IMR-90 (cell line): ENCODE results near the gene VTCN1. TPM values are rescaled to one million over a fixed set of nuclear protein-coding genes. Genes with fewer than 3 reads are reported as not detected.

ENCODE experiments used
- ATAC-seq: fragments of 200-7000 bp; cut with Tn5 transposase; 2 replicates; pipeline ENCODE4 v1.9.1; 2020; ENCODE audit warnings: low read depth, mild to moderate bottlenecking, moderate library complexity
- BruUV-seq: library from RNA; stranded (reverse); fragments of 400-500 nt; replicated peaks from 2 replicates; lab custom pipeline; 2021; lab: Mats Ljungman, UMichigan
- CTCF ChIA-PET: fragments of 300-600 bp; formaldehyde crosslinking; extraction: SDS; loops from one replicate; lab custom pipeline; 2021; ENCODE audit warnings: antibody characterized with exemption; lab: Yijun Ruan, JAX
- POLR2A ChIA-PET: fragments of 300-600 bp; sonication (Branson Sonifier 250); formaldehyde crosslinking; loops from one replicate; lab custom pipeline; 2022; ENCODE audit warnings: antibody characterized with exemption; ENCODE audit not compliant: unreplicated experiment; lab: Charles Lee
- DNase-seq: peaks from one replicate; pipeline ENCODE4 v3.0.0; 2013
- H2AFZ ChIP-seq: replicated peaks from 2 replicates; pipeline ENCODE3; 2013; ENCODE audit warnings: low read length, mild to moderate bottlenecking; ENCODE audit not compliant: poor library complexity
- H2AK5ac ChIP-seq: 2 replicates; pipeline ENCODE4 v1.6.1; 2013; ENCODE audit warnings: low read depth, low read length, inconsistent platforms
- H2AK9ac ChIP-seq: replicated peaks from 2 replicates; pipeline ENCODE3; 2013; ENCODE audit warnings: mild to moderate bottlenecking, low read depth, low read length, moderate library complexity; ENCODE audit not compliant: poor library complexity
- H2BK120ac ChIP-seq: 2 replicates; pipeline ENCODE4 v1.6.1; 2013; ENCODE audit warnings: low read depth, low read length, inconsistent platforms
- H2BK15ac ChIP-seq: 3 replicates; pipeline ENCODE4 v1.6.1; 2013; ENCODE audit warnings: low read depth, low read length, inconsistent platforms
- H2BK20ac ChIP-seq: 2 replicates; pipeline ENCODE4 v1.6.1; 2013; ENCODE audit warnings: low read depth, mild to moderate bottlenecking, inconsistent platforms, low read length, moderate library complexity
- H2BK5ac ChIP-seq: 2 replicates; pipeline ENCODE4 v1.6.1; 2013; ENCODE audit warnings: mild to moderate bottlenecking, low read depth, low read length, inconsistent platforms; ENCODE audit not compliant: poor library complexity, severe bottlenecking
- H3K14ac ChIP-seq: replicated peaks from 2 replicates; pipeline ENCODE4 v1.6.1; 2013; ENCODE audit warnings: low read depth, low read length, inconsistent platforms
- H3K18ac ChIP-seq: 2 replicates; pipeline ENCODE4 v1.6.1; 2013; ENCODE audit warnings: low read depth, low read length, control low read depth
- H3K23ac ChIP-seq: 2 replicates; pipeline ENCODE4 v1.6.1; 2013; ENCODE audit warnings: low read depth, low read length, inconsistent platforms
- H3K27ac ChIP-seq: 2 replicates; pipeline ENCODE4 v1.5.1; 2013; ENCODE audit warnings: mild to moderate bottlenecking, control low read depth, low read length; ENCODE audit not compliant: insufficient read depth
- H3K27me3 ChIP-seq: 2 replicates; pipeline ENCODE4 v1.6.1; 2013; ENCODE audit warnings: low read length; ENCODE audit not compliant: control insufficient read depth, insufficient read depth
- H3K36me3 ChIP-seq: 2 replicates; pipeline ENCODE4 v1.6.1; 2013; ENCODE audit warnings: low read length, mixed read lengths; ENCODE audit not compliant: control insufficient read depth, insufficient read depth
- H3K4ac ChIP-seq: 2 replicates; pipeline ENCODE4 v1.6.1; 2013; ENCODE audit warnings: low read depth, low read length, inconsistent platforms
- H3K4me1 ChIP-seq: 2 replicates; pipeline ENCODE4 v1.6.1; 2013; ENCODE audit warnings: low read length, mixed read lengths; ENCODE audit not compliant: control insufficient read depth, insufficient read depth
- H3K4me2 ChIP-seq: 2 replicates; pipeline ENCODE4 v1.6.1; 2013; ENCODE audit warnings: low read depth, mild to moderate bottlenecking, control low read depth, low read length, moderate library complexity
- H3K4me3 ChIP-seq: 2 replicates; pipeline ENCODE4 v1.5.1; 2013; ENCODE audit warnings: low read depth, mild to moderate bottlenecking, control low read depth, low read length, moderate library complexity; ENCODE audit not compliant: insufficient read depth
- H3K56ac ChIP-seq: 2 replicates; pipeline ENCODE4 v1.6.1; 2013; ENCODE audit warnings: low read length, inconsistent platforms; ENCODE audit not compliant: insufficient read depth; ENCODE audit errors: extremely low read depth
- H3K79me1 ChIP-seq, 2 experiments: 2 replicates each; pipeline ENCODE4 v1.6.1; 2013; ENCODE audit warnings: low read length in 2 of 2, inconsistent platforms in 1 of 2, low read depth in 1 of 2
- H3K9ac ChIP-seq: 2 replicates; pipeline ENCODE4 v1.6.1; 2013; ENCODE audit warnings: low read depth, low read length, control low read depth
- H3K9me1 ChIP-seq: 2 replicates; pipeline ENCODE4 v1.6.1; 2013; ENCODE audit warnings: low read length, inconsistent platforms; ENCODE audit not compliant: insufficient read depth
- H3K9me3 ChIP-seq: 2 replicates; pipeline ENCODE4 v1.6.1; 2013; ENCODE audit warnings: low read length; ENCODE audit not compliant: control insufficient read depth, insufficient read depth
- H4K20me1 ChIP-seq: 2 replicates; pipeline ENCODE4 v1.6.1; 2013; ENCODE audit warnings: low read length, inconsistent platforms; ENCODE audit not compliant: insufficient read depth
- H4K5ac ChIP-seq: 2 replicates; pipeline ENCODE4 v1.6.1; 2013; ENCODE audit warnings: mild to moderate bottlenecking, low read depth, low read length, control low read depth
- H4K8ac ChIP-seq, 2 experiments: 2 replicates each; pipeline ENCODE4 v1.6.1; 2013; ENCODE audit warnings: low read depth in 2 of 2, low read length in 2 of 2, control low read depth in 1 of 2, inconsistent platforms in 1 of 2
- H4K91ac ChIP-seq: 2 replicates; pipeline ENCODE4 v1.6.1; 2013; ENCODE audit warnings: low read depth, low read length, inconsistent platforms; ENCODE audit not compliant: insufficient read depth
- BHLHE40 ChIP-seq: fragments of 150-350 bp; IDR thresholded peaks from 2 replicates; pipeline ENCODE4 v1.6.1; 2016; ENCODE audit warnings: mild to moderate bottlenecking, low read depth, low read length
- CEBPB ChIP-seq: IDR thresholded peaks from 2 replicates; pipeline ENCODE4 v1.6.1; 2012; ENCODE audit warnings: low read depth, low read length, improper control_type of control experiment
- CHD1 ChIP-seq: IDR thresholded peaks from 2 replicates; pipeline ENCODE4 v1.6.1; 2012; ENCODE audit warnings: low read depth, low read length, improper control_type of control experiment
- ELK1 ChIP-seq: fragments of 150-350 bp; IDR thresholded peaks from 2 replicates; pipeline ENCODE4 v1.6.1; 2016; ENCODE audit warnings: low read depth, mild to moderate bottlenecking, low read length, moderate library complexity, borderline replicate concordance
- FOS ChIP-seq: fragments of 150-350 bp; IDR thresholded peaks from 2 replicates; pipeline ENCODE4 v1.6.1; 2016; ENCODE audit warnings: low read depth, low read length
- MAFK ChIP-seq: IDR thresholded peaks from 2 replicates; pipeline ENCODE4 v1.6.1; 2012; ENCODE audit warnings: low read depth, low read length, improper control_type of control experiment
- MAZ ChIP-seq: IDR thresholded peaks from 2 replicates; pipeline ENCODE4 v1.6.1; 2012; ENCODE audit warnings: low read depth, mild to moderate bottlenecking, low read length, improper control_type of control experiment, moderate library complexity, borderline replicate concordance
- MXI1 ChIP-seq: IDR thresholded peaks from 2 replicates; pipeline ENCODE4 v1.6.1; 2012; ENCODE audit warnings: low read depth, mild to moderate bottlenecking, low read length, moderate library complexity, borderline replicate concordance
- NFE2L2 ChIP-seq: fragments of 150-350 bp; IDR thresholded peaks from 2 replicates; pipeline ENCODE4 v1.6.1; 2016; ENCODE audit warnings: low read depth, mild to moderate bottlenecking, low read length
- POLR2A ChIP-seq: IDR thresholded peaks from 2 replicates; pipeline ENCODE4 v1.6.1; 2012; ENCODE audit warnings: mild to moderate bottlenecking, low read depth, low read length
- RAD21 ChIP-seq: IDR thresholded peaks from 2 replicates; pipeline ENCODE4 v1.6.1; 2012; ENCODE audit warnings: low read length, improper control_type of control experiment
- RCOR1 ChIP-seq: IDR thresholded peaks from 2 replicates; pipeline ENCODE4 v1.6.1; 2012; ENCODE audit warnings: mild to moderate bottlenecking, low read length, improper control_type of control experiment; ENCODE audit not compliant: insufficient replicate concordance
- RFX5 ChIP-seq: IDR thresholded peaks from 2 replicates; pipeline ENCODE4 v1.8.0; 2012; ENCODE audit warnings: low read depth, mild to moderate bottlenecking, low read length, moderate library complexity
- SMC3 ChIP-seq: fragments of 150-350 bp; IDR thresholded peaks from 2 replicates; pipeline ENCODE4 v1.6.1; 2016; ENCODE audit warnings: low read depth, mild to moderate bottlenecking, antibody characterized with exemption, low read length, moderate library complexity
- WGBS, 2 experiments: methylation state at CpG; one replicate each; pipeline versions ENCODE4 v1.1.5 to v1.1.7; 2013; ENCODE audit warnings: missing lambda C conversion rate in 2 of 2; ENCODE audit not compliant: insufficient read length in 1 of 2; ENCODE audit errors: extremely low coverage in 2 of 2; 5-methylcytosine and 5-hydroxymethylcytosine counted together
- dilution Hi-C: fragments of 300-500 bp; cut with HindIII; formaldehyde crosslinking; loops from one replicate; pipeline ENCODE4 v1.14.3; 2018; ENCODE audit warnings: low sequenced_read_pairs; ENCODE audit not compliant: unreplicated experiment
- in situ Hi-C: fragments of 300-500 bp; cut with MboI; formaldehyde crosslinking; loops from 3 replicates; pipeline ENCODE4 v1.14.3; 2019; ENCODE audit warnings: low sequenced_read_pairs, inconsistent platforms, mixed read lengths
- intact Hi-C: fragments of 100-400 bp; cut with micrococcal nuclease; formaldehyde crosslinking; loops from 2 replicates; pipeline ENCODE4 v1.10.0; 2022
- polyA plus RNA-seq, 3 experiments: library from polyadenylated mRNA; depleted of rRNA; stranded (reverse); fragments of >200 nt; gene quantifications; 2 replicates each; pipeline ENCODE4 v1.2.3, GENCODE V29; 2012; ENCODE audit warnings: low replicate concordance in 1 of 3
- total RNA-seq: library from RNA; depleted of rRNA; stranded (reverse); fragments of >200 nt; gene quantifications from 2 replicates; pipeline ENCODE4 v1.2.3, GENCODE V29; 2012
- TF ChIP-seq, protein P1 (sequence below): fragments of 150-350 bp; IDR thresholded peaks from 2 replicates; pipeline ENCODE4 v1.6.1; 2017; ENCODE audit warnings: mild to moderate bottlenecking, antibody characterized with exemption, low read length, low read depth
- TF ChIP-seq, protein P2 (sequence below): conservative IDR thresholded peaks from 2 replicates; pipeline ENCODE4 v1.5.1; 2012; ENCODE audit warnings: mild to moderate bottlenecking, low read depth, low read length, improper control_type of control experiment

Gene VTCN1
- total and polyA plus RNA-seq, 2 of the 4 experiments (the other 2 are of a cell fraction): not detected

DNA sequence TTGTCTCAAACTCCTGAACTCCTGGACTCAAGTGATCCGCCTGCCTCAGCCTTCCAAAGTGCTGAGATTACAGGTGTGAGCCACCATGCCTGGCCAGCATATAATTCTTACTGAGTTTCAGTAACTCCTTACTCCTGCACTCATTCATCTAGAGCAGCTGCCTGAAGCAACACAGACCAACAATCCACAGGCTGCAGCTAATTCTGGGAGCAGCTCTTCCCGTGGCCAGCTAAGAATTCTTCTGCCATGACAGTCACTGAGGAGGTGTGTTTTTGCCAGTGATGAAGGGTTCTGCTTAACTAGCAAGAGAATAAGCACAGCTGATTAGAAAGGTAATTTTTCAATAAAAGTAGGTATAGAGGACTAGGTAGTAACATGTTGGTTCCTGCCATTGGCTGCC lies 5.4 kb downstream of the VTCN1 start:
- Histone ChIP-seq H3K27me3 (peaks cover 44% of the 10 kb centered on the region), H3K23ac (no peak overlapping the region), H4K91ac (no peak overlapping the region), H3K9me1 (no peaks in the 10 kb centered on the region), H2BK5ac (no peak overlapping the region), H2AK5ac (no peak overlapping the region), H3K4ac (no peak overlapping the region), H3K4me3 (no peak overlapping the region), H3K27ac (no peak overlapping the region), H4K8ac (no peak overlapping the region), H4K20me1 (no peaks in the 10 kb centered on the region), H2AFZ (no peak overlapping the region), H3K18ac (no peak overlapping the region), H3K4me1 (no peaks in the 10 kb centered on the region), H3K79me1 (no peaks in the 10 kb centered on the region), H3K36me3 (no peaks in the 10 kb centered on the region), H3K9ac (no peak overlapping the region), H2BK20ac (no peak overlapping the region), H4K5ac (no peak overlapping the region), H2BK120ac (no peak overlapping the region), H3K4me2 (no peak overlapping the region), H2AK9ac (no peak overlapping the region), H2BK15ac (no peak overlapping the region), H3K14ac (no peak overlapping the region), H3K9me3 (no peaks in the 10 kb centered on the region), H3K56ac (no peak overlapping the region)
- ChIA-PET POLR2A (no interaction called here), CTCF (no interaction called here)
- DNase-seq: peak; percentile 2
- no TSS peak for BruUV-seq
- ATAC-seq: no peak
- intact Hi-C loops: no loop called here
- in situ Hi-C loops: loop anchor here (5.0 kb wide), 1 partner anchor 48 kb away; no protein-coding TSS in a partner anchor
- WGBS, 2 experiments: no CpG with 5 or more reads among the region's 2 CpGs
- dilution Hi-C loops: no loop called here
- TF ChIP-seq MXI1: no peak
- no peak for TF ChIP-seq RCOR1
- no peak for TF ChIP-seq BHLHE40
- no peak for TF ChIP-seq FOS
- TF ChIP-seq MAFK: no peak
- TF ChIP-seq NFE2L2: no peak
- TF ChIP-seq SMC3: no peak
- no peak for TF ChIP-seq RAD21
- no peak for TF ChIP-seq CEBPB
- no peak for TF ChIP-seq POLR2A
- TF ChIP-seq ELK1: no peak
- no peak for TF ChIP-seq RFX5
- TF ChIP-seq, protein P1, sequence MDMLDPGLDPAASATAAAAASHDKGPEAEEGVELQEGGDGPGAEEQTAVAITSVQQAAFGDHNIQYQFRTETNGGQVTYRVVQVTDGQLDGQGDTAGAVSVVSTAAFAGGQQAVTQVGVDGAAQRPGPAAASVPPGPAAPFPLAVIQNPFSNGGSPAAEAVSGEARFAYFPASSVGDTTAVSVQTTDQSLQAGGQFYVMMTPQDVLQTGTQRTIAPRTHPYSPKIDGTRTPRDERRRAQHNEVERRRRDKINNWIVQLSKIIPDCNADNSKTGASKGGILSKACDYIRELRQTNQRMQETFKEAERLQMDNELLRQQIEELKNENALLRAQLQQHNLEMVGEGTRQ: no peak
- TF ChIP-seq, protein P2, sequence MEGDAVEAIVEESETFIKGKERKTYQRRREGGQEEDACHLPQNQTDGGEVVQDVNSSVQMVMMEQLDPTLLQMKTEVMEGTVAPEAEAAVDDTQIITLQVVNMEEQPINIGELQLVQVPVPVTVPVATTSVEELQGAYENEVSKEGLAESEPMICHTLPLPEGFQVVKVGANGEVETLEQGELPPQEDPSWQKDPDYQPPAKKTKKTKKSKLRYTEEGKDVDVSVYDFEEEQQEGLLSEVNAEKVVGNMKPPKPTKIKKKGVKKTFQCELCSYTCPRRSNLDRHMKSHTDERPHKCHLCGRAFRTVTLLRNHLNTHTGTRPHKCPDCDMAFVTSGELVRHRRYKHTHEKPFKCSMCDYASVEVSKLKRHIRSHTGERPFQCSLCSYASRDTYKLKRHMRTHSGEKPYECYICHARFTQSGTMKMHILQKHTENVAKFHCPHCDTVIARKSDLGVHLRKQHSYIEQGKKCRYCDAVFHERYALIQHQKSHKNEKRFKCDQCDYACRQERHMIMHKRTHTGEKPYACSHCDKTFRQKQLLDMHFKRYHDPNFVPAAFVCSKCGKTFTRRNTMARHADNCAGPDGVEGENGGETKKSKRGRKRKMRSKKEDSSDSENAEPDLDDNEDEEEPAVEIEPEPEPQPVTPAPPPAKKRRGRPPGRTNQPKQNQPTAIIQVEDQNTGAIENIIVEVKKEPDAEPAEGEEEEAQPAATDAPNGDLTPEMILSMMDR: no peak
- TF ChIP-seq MAZ: no peak
- TF ChIP-seq CHD1: no peak
